K562 (cell line): ENCODE data around the gene SHFL. TPM values are rescaled to one million over a fixed set of nuclear protein-coding genes. Genes with fewer than 3 reads are reported as not detected.

Experiments used
- ATAC-seq: fragments of 200-7000 bp; cut with Tn5 transposase; 3 replicates; pipeline ENCODE4 v1.9.1; 2020; ENCODE audit warnings: moderate library complexity
- BruUV-seq: library from RNA; stranded (reverse); fragments of 400-500 nt; replicated peaks from 2 replicates; lab custom pipeline; 2021; lab: Mats Ljungman, UMichigan
- CTCF ChIA-PET: fragments of 300-600 bp; formaldehyde crosslinking; extraction: SDS; loops from one replicate; lab custom pipeline; 2021; ENCODE audit warnings: low intra/inter-chr PET ratio; lab: Yijun Ruan, JAX
- POLR2A ChIA-PET: fragments of 300-600, 350-650 bp; sonication (Branson Sonifier 250); formaldehyde crosslinking; extraction: SDS; loops from one replicate; lab custom pipeline; 2021; ENCODE audit warnings: antibody characterized with exemption, inconsistent platforms; lab: Yijun Ruan, JAX
- DNase-seq, 4 experiments: peaks; one replicate each; pipeline versions ENCODE4 v3.0.0 to v3.0.0-alpha.2; 2011 to 2018; ENCODE audit warnings: low spot score in 3 of 4, mixed read lengths in 3 of 4; ENCODE audit errors: extremely low read depth in 1 of 4
- FAIRE-seq: peaks from 2 replicates; lab custom pipeline; 2011; peaks lifted over from hg19 to GRCh38; lab: Jason Lieb, UNC
- H2AFZ ChIP-seq: 2 replicates; pipeline ENCODE4 v1.6.0; 2011; ENCODE audit warnings: low read depth, low read length, control low read depth, inconsistent platforms
- H3K27ac ChIP-seq: fragments of 200-600 bp; 3 replicates; pipeline ENCODE4 v1.8.0; 2011; ENCODE audit warnings: low read depth, mild to moderate bottlenecking, control low read depth, inconsistent platforms, low read length, moderate library complexity, mixed read lengths; ENCODE audit errors: extremely low read depth
- H3K27me3 ChIP-seq, 2 experiments: fragments of 300-600 bp in 1 of 2; 2 replicates in 1 of 2; 3 replicates in 1 of 2; pipeline versions ENCODE4 v1.6.0 to v1.8.0; 2011; ENCODE audit warnings: inconsistent platforms in 2 of 2, low read length in 2 of 2, mild to moderate bottlenecking in 1 of 2, mixed read lengths in 1 of 2, moderate library complexity in 1 of 2; ENCODE audit not compliant: control insufficient read depth in 2 of 2, insufficient read depth in 2 of 2
- H3K36me3 ChIP-seq: fragments of 300-600 bp; 3 replicates; pipeline ENCODE4 v1.8.0; 2011; ENCODE audit warnings: mild to moderate bottlenecking, low read length, inconsistent platforms; ENCODE audit not compliant: control insufficient read depth, insufficient read depth
- H3K4me1 ChIP-seq, 2 experiments: fragments of 200-600 bp in 1 of 2; replicated peaks in 1 of 2; 2 replicates in 1 of 2; 3 replicates in 1 of 2; pipeline versions ENCODE4 v1.5.1 to v1.8.0; 2011; ENCODE audit warnings: inconsistent platforms in 2 of 2, low read length in 2 of 2, mild to moderate bottlenecking in 1 of 2, mixed read lengths in 1 of 2, moderate library complexity in 1 of 2; ENCODE audit not compliant: control insufficient read depth in 2 of 2, insufficient read depth in 2 of 2
- H3K4me2 ChIP-seq: 2 replicates; pipeline ENCODE4 v1.6.1; 2011; ENCODE audit warnings: low read length, control low read depth, inconsistent platforms, mixed read lengths; ENCODE audit not compliant: insufficient read depth
- H3K4me3 ChIP-seq: fragments of 200-600 bp; sonication (generic), shearing (Covaris generic); 2 replicates; pipeline ENCODE4 v1.5.1; 2016; ENCODE audit warnings: control low read depth, inconsistent platforms
- H3K79me2 ChIP-seq: fragments of 200-600 bp; 3 replicates; pipeline ENCODE4 v1.8.0; 2011; ENCODE audit warnings: low read length, inconsistent platforms; ENCODE audit not compliant: control insufficient read depth, insufficient read depth
- H3K9ac ChIP-seq, 2 experiments: 2 replicates each; pipeline versions ENCODE4 v1.6.0 to v1.6.1; 2011; ENCODE audit warnings: low read depth in 2 of 2, low read length in 2 of 2, control low read depth in 1 of 2, inconsistent platforms in 1 of 2, mild to moderate bottlenecking in 1 of 2, mixed read lengths in 1 of 2; ENCODE audit not compliant: insufficient read depth in 1 of 2
- H3K9me1 ChIP-seq: one replicate; pipeline ENCODE4 v1.6.0; 2011; ENCODE audit warnings: inconsistent platforms, mild to moderate bottlenecking, low read length, moderate library complexity; ENCODE audit not compliant: control insufficient read depth, insufficient read depth
- H3K9me3 ChIP-seq: replicated peaks from 2 replicates; pipeline ENCODE4 v1.5.1; 2011; ENCODE audit warnings: low read depth, low read length, inconsistent platforms; ENCODE audit not compliant: control insufficient read depth, insufficient read depth
- H4K20me1 ChIP-seq: replicated peaks from 2 replicates; pipeline ENCODE4 v1.6.1; 2011; ENCODE audit warnings: low read length, inconsistent platforms, mixed read lengths; ENCODE audit not compliant: control insufficient read depth, insufficient read depth
- CBFA2T2 ChIP-seq: fragments of 450-650 bp; conservative IDR thresholded peaks from 2 replicates; pipeline ENCODE4 v1.6.1; 2017; ENCODE audit warnings: mild to moderate bottlenecking
- POLR2AphosphoS5 ChIP-seq: IDR thresholded peaks from 2 replicates; pipeline ENCODE4 v1.6.1; 2011; ENCODE audit warnings: mild to moderate bottlenecking, low read depth, low read length, moderate library complexity; ENCODE audit not compliant: control insufficient read depth, insufficient read depth
- POLR2G ChIP-seq: fragments of 200-400 bp; formaldehyde crosslinking; IDR thresholded peaks from 2 replicates; pipeline ENCODE4 v1.6.1; 2017; ENCODE audit warnings: low read depth, mild to moderate bottlenecking, antibody characterized with exemption, low read length, moderate library complexity
- RBM22 ChIP-seq: fragments of 200-400 bp; formaldehyde crosslinking; IDR thresholded peaks from 2 replicates; pipeline ENCODE4 v1.6.1; 2018; ENCODE audit warnings: low read length, low read depth; ENCODE audit not compliant: poor library complexity, severe bottlenecking
- SRSF3 ChIP-seq: fragments of 200-400 bp; formaldehyde crosslinking; IDR thresholded peaks from 2 replicates; pipeline ENCODE4 v1.6.1; 2016; ENCODE audit warnings: mild to moderate bottlenecking, low read length, moderate library complexity; ENCODE audit not compliant: insufficient read depth
- STAG1 ChIP-seq: sonication (generic); formaldehyde crosslinking; IDR thresholded peaks from 2 replicates; pipeline ENCODE4 v1.5.0; 2020; ENCODE audit warnings: missing genetic modification reagents, borderline replicate concordance
- SUPT5H ChIP-seq: fragments of 450-650 bp; IDR thresholded peaks from 2 replicates; pipeline ENCODE4 v1.6.1; 2016
- ZNF584 ChIP-seq: fragments of 200-800 bp; sonication (Bioruptor generic); IDR thresholded peaks from 2 replicates; pipeline ENCODE4 v1.6.1; 2016; ENCODE audit warnings: low read depth, mild to moderate bottlenecking, missing genetic modification characterization, missing compliant biosample characterization
- WGBS: fragments of 100-300 bp; shearing (Covaris generic); methylation state at CpG from one replicate; pipeline ENCODE4 v1.1.6; 2016; ENCODE audit warnings: low coverage, mixed read lengths; ENCODE audit not compliant: insufficient coverage; ENCODE audit errors: missing lambda C conversion rate; 5-methylcytosine and 5-hydroxymethylcytosine counted together
- in situ Hi-C: fragments of 300-500 bp; cut with MboI; formaldehyde crosslinking; loops from 4 replicates; pipeline ENCODE4 v1.15.0; 2018; ENCODE audit warnings: inconsistent platforms, mixed read lengths
- intact Hi-C: fragments of 100-400 bp; cut with micrococcal nuclease; formaldehyde crosslinking; loops from 2 replicates; pipeline ENCODE4 v1.14.2; 2022
- polyA plus RNA-seq, 8 experiments: library from polyadenylated mRNA; depleted of rRNA in 4 of 8; stranded (reverse) in 5 of 8; unstranded in 3 of 8; fragments of >200 nt; fragmentation: Nextera tagmentation in 2 of 8; fragmentation: Illumina TruSeq in 1 of 8; extraction: Ambion mirVana in 2 of 8; extraction: Trizol in 1 of 8; gene quantifications; 2 replicates each; pipeline versions ENCODE4 v1.2.1 to v1.2.3, GENCODE V29; 2011 to 2014; ENCODE audit warnings: inconsistent platforms in 1 of 8, missing spikeins in 1 of 8
- total RNA-seq, 7 experiments: library from RNA; depleted of rRNA in 6 of 7; stranded (reverse); fragments of >200 nt in 6 of 7; fragmentation: Illumina TruSeq in 2 of 7; extraction: Trizol in 2 of 7; gene quantifications; 2 replicates each; pipeline versions ENCODE4 v1.2.1 to v1.2.3, GENCODE V29; 2011 to 2021; ENCODE audit warnings: low replicate concordance in 1 of 7
- TF ChIP-seq, protein P1 (sequence below): fragments of 250-450 bp; sonication (Bioruptor Pico); IDR thresholded peaks from 2 replicates; pipeline ENCODE4 v1.8.0; 2022; ENCODE audit warnings: moderate library complexity, mild to moderate bottlenecking, inconsistent platforms
- TF ChIP-seq, protein P2 (sequence below): fragments of 450-650 bp; formaldehyde crosslinking; IDR thresholded peaks from 2 replicates; pipeline ENCODE4 v1.4.0; 2020; ENCODE audit warnings: mild to moderate bottlenecking, moderate library complexity

Gene SHFL
- total and polyA plus RNA-seq, 9 of the 15 experiments (the other 6 are each of a cell fraction or from before 2014, with no cell fraction given) = 1.5 to 25.7 (median 13.0) TPM

DNA sequence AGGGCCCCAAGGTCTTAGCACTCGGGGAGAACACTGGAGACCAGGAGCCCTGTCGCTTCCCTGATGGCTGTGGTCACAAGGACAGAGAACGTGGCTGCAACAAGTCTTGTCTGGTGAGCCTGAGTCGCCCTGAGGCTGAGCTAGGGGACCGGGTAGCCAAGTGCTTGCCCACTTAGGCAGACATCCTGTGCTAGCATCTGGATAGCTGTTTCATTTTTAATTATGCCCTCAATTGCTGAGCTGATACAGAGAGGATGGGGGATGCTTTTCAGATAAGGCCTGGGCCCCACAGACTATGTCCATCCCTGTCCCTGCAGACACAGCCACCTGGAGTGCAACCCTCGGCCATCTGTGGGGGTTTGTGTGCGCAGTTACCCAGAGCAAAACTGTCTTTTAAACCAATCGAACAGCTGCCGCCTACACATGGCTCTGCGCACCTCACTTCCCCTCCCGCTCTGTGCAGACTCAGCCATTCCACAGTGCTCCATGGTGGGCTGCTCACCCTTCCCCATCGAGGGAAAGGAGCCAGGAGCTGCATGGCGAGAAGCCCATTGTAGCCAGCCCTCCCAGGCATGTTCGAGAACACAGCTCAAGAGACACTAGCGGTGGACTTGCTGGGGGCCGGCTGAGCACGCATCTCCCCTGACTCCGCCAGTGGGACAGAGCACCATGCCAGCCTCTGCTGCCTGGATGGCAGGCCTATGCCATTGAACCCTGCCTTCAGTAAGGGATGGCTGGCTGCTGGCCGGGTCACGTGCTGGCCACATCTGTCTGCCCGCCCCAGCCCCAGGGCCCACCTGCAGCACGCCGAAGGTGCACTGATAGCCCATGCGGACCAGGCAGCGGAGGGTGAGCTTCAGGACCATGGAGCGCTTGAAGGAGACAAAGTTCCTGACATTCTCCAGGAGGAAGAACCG, 53.0 kb downstream of the SHFL start:
- H3K36me3 ChIP-seq = peaks cover 98% of the 10 kb centered on the region

More for the DNA sequence above, 53.0 kb downstream of the SHFL start:
- no peak for DNase-seq
- H3K9ac ChIP-seq = peak overlapping the region in 1 of 2 experiments; percentile 40; a peak in 1 of 4 replicates
- H3K9me1 ChIP-seq = no peaks in the 10 kb centered on the region
- peaks cover 0 to 13% of the 10 kb centered on the region in 2 experiments; a peak in 1 of 5 replicates for H3K4me1 ChIP-seq
- TF ChIP-seq RBM22 (peak; percentile 51), STAG1 (no peak), SUPT5H (0 out of 2 replicates have a peak, but pooled peaks have one; percentile 18), POLR2G (peak; percentile 61), SRSF3 (no peak), ZNF584 (CRISPR knock-in tag) (no peak), CBFA2T2 (no peak), POLR2AphosphoS5 (peak; percentile 19; the same call in 1 of the 2 replicates)
- TF ChIP-seq, protein P1, sequence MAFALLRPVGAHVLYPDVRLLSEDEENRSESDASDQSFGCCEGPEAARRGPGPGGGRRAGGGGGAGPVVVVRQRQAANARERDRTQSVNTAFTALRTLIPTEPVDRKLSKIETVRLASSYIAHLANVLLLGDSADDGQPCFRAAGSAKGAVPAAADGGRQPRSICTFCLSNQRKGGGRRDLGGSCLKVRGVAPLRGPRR (CRISPR knock-in tag) = no peak
- TF ChIP-seq, protein P2, sequence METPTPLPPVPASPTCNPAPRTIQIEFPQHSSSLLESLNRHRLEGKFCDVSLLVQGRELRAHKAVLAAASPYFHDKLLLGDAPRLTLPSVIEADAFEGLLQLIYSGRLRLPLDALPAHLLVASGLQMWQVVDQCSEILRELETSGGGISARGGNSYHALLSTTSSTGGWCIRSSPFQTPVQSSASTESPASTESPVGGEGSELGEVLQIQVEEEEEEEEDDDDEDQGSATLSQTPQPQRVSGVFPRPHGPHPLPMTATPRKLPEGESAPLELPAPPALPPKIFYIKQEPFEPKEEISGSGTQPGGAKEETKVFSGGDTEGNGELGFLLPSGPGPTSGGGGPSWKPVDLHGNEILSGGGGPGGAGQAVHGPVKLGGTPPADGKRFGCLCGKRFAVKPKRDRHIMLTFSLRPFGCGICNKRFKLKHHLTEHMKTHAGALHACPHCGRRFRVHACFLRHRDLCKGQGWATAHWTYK (CRISPR knock-in tag) = no peak
- TF ChIP-seq, all 486 proteins: peak for 4
- intact Hi-C loops = no loop called here
- POLR2A ChIA-PET = interaction anchor here (0.5 to 1.5 kb wide), 6 partner anchors 9 to 81 kb away, joined by 3 read pairs; no protein-coding TSS in a partner anchor
- 91% methylated on average over 23 of the region's 27 CpGs for WGBS
- FAIRE-seq (no peak), ATAC-seq (no peak)
- no peak overlapping the region for H3K4me2 ChIP-seq
- H2AFZ ChIP-seq = no peak overlapping the region
- CTCF ChIA-PET = no interaction called here
- in situ Hi-C loops = no loop called here
- no TSS peak for BruUV-seq
- H3K27ac ChIP-seq = no peak overlapping the region
- 0 out of 2 replicates have a peak, but pooled peaks cover 5% of the 10 kb centered on the region for H4K20me1 ChIP-seq
- no peaks in the 10 kb centered on the region for H3K27me3 ChIP-seq
- no peak overlapping the region for H3K4me3 ChIP-seq
- no peaks in the 10 kb centered on the region for H3K9me3 ChIP-seq
- H3K79me2 ChIP-seq = no peaks in the 10 kb centered on the region
